Testis (tissue), 3 donors: ENCODE data around the gene RPL18. TPM values are rescaled to one million over a fixed set of nuclear protein-coding genes. Genes with fewer than 3 reads are reported as not detected.
"Not testable (repeated sequence)": the region's sequence is repeated elsewhere in the genome, so short reads cannot be mapped to it uniquely, and the experiment has no call there.

Experiments
- DNase-seq: peaks from one replicate; pipeline ENCODE4 v3.0.0-alpha.2; 2019
- H3K27ac ChIP-seq, 2 donors: fragments of 200-600 bp; sonication (generic); one replicate each; pipeline ENCODE4 v1.5.1; 2019
- H3K27me3 ChIP-seq: fragments of 200-600 bp; sonication (generic); one replicate; pipeline ENCODE4 v1.5.1; 2019
- H3K36me3 ChIP-seq: fragments of 200-600 bp; sonication (generic); one replicate; pipeline ENCODE4 v1.5.1; 2017; ENCODE audit warnings: low read depth; ENCODE audit errors: missing control alignments
- H3K4me1 ChIP-seq: fragments of 200-600 bp; sonication (generic); one replicate; pipeline ENCODE4 v1.5.1; 2019
- H3K4me3 ChIP-seq, 2 donors: fragments of 200-600 bp; sonication (generic); one replicate each; pipeline ENCODE4 v1.5.1; 2017 to 2019
- H3K9me3 ChIP-seq: fragments of 200-600 bp; sonication (generic); one replicate; pipeline ENCODE4 v1.5.1; 2017
- CTCF ChIP-seq, 3 experiments: fragments of 450-650 bp in 2 of 3; fragments of 200-600 bp in 1 of 3; sonication (generic) in 1 of 3; IDR thresholded peaks; one replicate each; pipeline ENCODE4 v1.5.1; 2016 to 2019; ENCODE audit warnings: antibody characterized with exemption in 3 of 3, mild to moderate bottlenecking in 2 of 3, moderate library complexity in 1 of 3
- POLR2A ChIP-seq: fragments of 450-650 bp; IDR thresholded peaks from one replicate; pipeline ENCODE4 v1.6.1; 2017; ENCODE audit warnings: antibody characterized with exemption, mild to moderate bottlenecking, moderate library complexity
- WGBS, 2 donors: methylation state at CpG; one replicate each; pipeline ENCODE4 v1.1.5; 2018; 5-methylcytosine and 5-hydroxymethylcytosine counted together
- intact Hi-C: fragments of 100-400 bp; cut with DNase I; formaldehyde crosslinking; loops from one replicate; pipeline ENCODE4 v1.15.1; 2023; ENCODE audit warnings: low total_unique reads
- polyA plus RNA-seq: library from polyadenylated mRNA; stranded (reverse); fragments of 350-450 nt; fragmentation: Illumina TruSeq; extraction: RNeasy Lipid Tissue Mini Kit (QIAGEN cat#74804); gene quantifications from one replicate; pipeline ENCODE4 v1.2.3, GENCODE V29; 2014; ENCODE audit warnings: low read depth, low replicate concordance; ENCODE audit not compliant: insufficient read depth
- total RNA-seq, 2 donors: library from RNA; depleted of rRNA; stranded (reverse); fragments of >200 nt; gene quantifications; one replicate each; pipeline ENCODE4 v1.2.3, GENCODE V29; 2016

The RPL18 gene
- total and polyA plus RNA-seq, 3 donors from 2014 or later = 1,047 to 1,537 (median 1,050) TPM

- intact Hi-C loops = loop anchor here (10.0 kb wide), 1 partner anchor 77 kb away; no protein-coding TSS in a partner anchor
- no peaks in the 10 kb centered on the region for H3K27me3 ChIP-seq
- no peaks in the 10 kb centered on the region for H3K36me3 ChIP-seq
- no peaks in the 10 kb centered on the region for H3K4me1 ChIP-seq
- H3K9me3 ChIP-seq = no peaks in the 10 kb centered on the region
- no peak for DNase-seq
- 83 to 93% methylated on average over 2 of the region's 2 CpGs for WGBS, 2 donors
- TF ChIP-seq CTCF (IDR thresholded peaks at IDR 0.05) = no peak
- no peak for TF ChIP-seq POLR2A
- H3K27ac ChIP-seq = no peak overlapping the region
- no peak overlapping the region for H3K4me3 ChIP-seq
Measured at GRCh38 chr19:48582168-48582567, 36.8 kb downstream of the RPL18 start.

- Histone ChIP-seq H3K4me3 (no peak overlapping the region), H3K27ac (no peak overlapping the region), H3K4me1 (no peaks in the 10 kb centered on the region), H3K27me3 (no peaks in the 10 kb centered on the region), H3K36me3 (no peaks in the 10 kb centered on the region), H3K9me3 (no peaks in the 10 kb centered on the region)
- intact Hi-C loops = no loop called here
- no peak for TF ChIP-seq CTCF (IDR thresholded peaks at IDR 0.05)
- no peak for TF ChIP-seq POLR2A
- 42 to 56% methylated on average over 3 of the region's 3 CpGs for WGBS, 2 donors
- DNase-seq = no peak
Measured at GRCh38 chr19:48578891-48579290, 40.1 kb downstream of the RPL18 start.

DNA sequence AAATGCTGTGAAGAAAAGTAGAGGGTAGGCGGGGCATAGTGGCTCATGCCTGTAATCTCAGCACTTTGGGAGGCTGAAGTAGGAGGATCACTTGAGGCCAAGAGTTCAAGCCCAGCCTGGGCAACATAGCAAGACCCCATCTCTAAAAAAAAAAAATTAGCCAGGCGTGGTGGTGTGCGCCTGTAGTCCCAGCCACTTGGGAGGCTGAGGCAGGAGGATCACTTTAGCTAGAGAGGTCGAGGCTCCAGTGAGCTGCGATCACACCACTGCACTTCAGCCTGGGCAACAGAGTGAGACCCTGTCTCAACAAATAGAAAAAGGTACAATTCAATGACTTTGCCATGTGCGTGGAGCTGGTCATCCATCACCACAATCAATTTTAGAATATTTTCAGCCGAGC lies 41.1 kb downstream of the RPL18 start:
- intact Hi-C loops, H3K27ac ChIP-seq, H3K4me1 ChIP-seq, H3K9me3 ChIP-seq, H3K4me3 ChIP-seq, H3K36me3 ChIP-seq, DNase-seq, H3K27me3 ChIP-seq: not testable (repeated sequence)
- 89 to 94% methylated on average over 7 of the region's 7 CpGs for WGBS, 2 donors

- Histone ChIP-seq H3K27ac (no peak overlapping the region), H3K4me1 (no peaks in the 10 kb centered on the region), H3K27me3 (no peaks in the 10 kb centered on the region), H3K36me3 (no peaks in the 10 kb centered on the region), H3K9me3 (no peaks in the 10 kb centered on the region), H3K4me3 (no peak overlapping the region)
- DNase-seq = no peak
- intact Hi-C loops = no loop called here
- TF ChIP-seq CTCF (IDR thresholded peaks at IDR 0.05) (no peak), POLR2A (no peak)
- 48 to 61% methylated on average over 23 of the region's 23 CpGs for WGBS, 2 donors
Measured at GRCh38 chr19:48575931-48576622, 42.9 kb downstream of the RPL18 start.

- Histone ChIP-seq H3K27me3 (no peaks in the 10 kb centered on the region), H3K36me3 (no peaks in the 10 kb centered on the region), H3K9me3 (no peaks in the 10 kb centered on the region), H3K4me1 (peaks cover 1% of the 10 kb centered on the region), H3K4me3 (no peak overlapping the region), H3K27ac (no peak overlapping the region)
- WGBS, 2 donors = 61 to 76% methylated on average over 12 of the region's 12 CpGs
- DNase-seq = no peak
- intact Hi-C loops = no loop called here
- TF ChIP-seq CTCF (IDR thresholded peaks at IDR 0.05) = no peak
- no peak for TF ChIP-seq POLR2A
Measured at GRCh38 chr19:48573163-48573505, 45.8 kb downstream of the RPL18 start.
